ENCODE data around the gene NFE2L1.

Gene NFE2L1

DNA sequence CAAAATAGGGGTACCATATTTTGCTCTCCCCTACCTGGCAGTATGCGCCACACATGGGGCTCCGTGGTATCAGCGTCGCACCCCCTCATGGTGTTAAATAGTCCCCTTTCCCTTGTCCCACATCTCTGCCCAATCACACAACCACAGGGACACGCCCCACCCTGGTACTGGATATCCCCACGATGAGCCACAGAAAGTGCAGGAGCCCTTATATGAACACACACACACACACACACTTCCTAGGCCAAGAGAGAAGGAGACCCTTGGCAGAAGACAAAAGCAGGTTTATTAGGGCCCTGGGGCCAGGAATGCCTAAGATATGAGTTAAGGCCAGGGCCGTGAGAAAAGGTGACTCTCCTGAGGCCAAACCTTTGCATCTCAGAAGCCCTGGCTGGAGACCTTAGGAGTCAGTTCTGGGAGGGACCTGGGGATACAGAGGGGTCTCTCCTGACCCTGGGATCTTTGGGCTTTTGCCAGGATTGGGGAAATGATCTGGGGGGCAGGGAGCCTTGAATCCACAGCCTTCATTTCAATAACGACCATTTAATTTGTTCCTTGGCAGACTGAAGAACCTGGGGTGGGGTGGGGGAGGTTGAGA, 22.2 kb upstream of the NFE2L1 start:
- peak overlapping the region; percentile 76 for H3K27ac ChIP-seq (ENCODE audit: poor library complexity, severe bottlenecking)
- peaks cover 18% of the 10 kb centered on the region for H3K4me1 ChIP-seq (ENCODE audit: insufficient read depth, poor library complexity, severe bottlenecking)
- H3K9me3 ChIP-seq (ENCODE audit: severe bottlenecking) = no peaks in the 10 kb centered on the region
- H3K36me3 ChIP-seq (ENCODE audit: low read depth) = no peaks in the 10 kb centered on the region
- ATAC-seq (ENCODE audit: low read depth) (peak; percentile 15), DNase-seq (ENCODE audit: low spot score) (peak; percentile 79)
- H3K27me3 ChIP-seq (ENCODE audit: insufficient read depth, poor library complexity, severe bottlenecking) = no peaks in the 10 kb centered on the region
- peak overlapping the region; percentile 29 for H3K4me3 ChIP-seq (ENCODE audit: severe bottlenecking)
- TF ChIP-seq, protein P1, sequence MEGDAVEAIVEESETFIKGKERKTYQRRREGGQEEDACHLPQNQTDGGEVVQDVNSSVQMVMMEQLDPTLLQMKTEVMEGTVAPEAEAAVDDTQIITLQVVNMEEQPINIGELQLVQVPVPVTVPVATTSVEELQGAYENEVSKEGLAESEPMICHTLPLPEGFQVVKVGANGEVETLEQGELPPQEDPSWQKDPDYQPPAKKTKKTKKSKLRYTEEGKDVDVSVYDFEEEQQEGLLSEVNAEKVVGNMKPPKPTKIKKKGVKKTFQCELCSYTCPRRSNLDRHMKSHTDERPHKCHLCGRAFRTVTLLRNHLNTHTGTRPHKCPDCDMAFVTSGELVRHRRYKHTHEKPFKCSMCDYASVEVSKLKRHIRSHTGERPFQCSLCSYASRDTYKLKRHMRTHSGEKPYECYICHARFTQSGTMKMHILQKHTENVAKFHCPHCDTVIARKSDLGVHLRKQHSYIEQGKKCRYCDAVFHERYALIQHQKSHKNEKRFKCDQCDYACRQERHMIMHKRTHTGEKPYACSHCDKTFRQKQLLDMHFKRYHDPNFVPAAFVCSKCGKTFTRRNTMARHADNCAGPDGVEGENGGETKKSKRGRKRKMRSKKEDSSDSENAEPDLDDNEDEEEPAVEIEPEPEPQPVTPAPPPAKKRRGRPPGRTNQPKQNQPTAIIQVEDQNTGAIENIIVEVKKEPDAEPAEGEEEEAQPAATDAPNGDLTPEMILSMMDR (IDR thresholded peaks at IDR 0.05; ENCODE audit: poor library complexity, severe bottlenecking) = no peak

DNA sequence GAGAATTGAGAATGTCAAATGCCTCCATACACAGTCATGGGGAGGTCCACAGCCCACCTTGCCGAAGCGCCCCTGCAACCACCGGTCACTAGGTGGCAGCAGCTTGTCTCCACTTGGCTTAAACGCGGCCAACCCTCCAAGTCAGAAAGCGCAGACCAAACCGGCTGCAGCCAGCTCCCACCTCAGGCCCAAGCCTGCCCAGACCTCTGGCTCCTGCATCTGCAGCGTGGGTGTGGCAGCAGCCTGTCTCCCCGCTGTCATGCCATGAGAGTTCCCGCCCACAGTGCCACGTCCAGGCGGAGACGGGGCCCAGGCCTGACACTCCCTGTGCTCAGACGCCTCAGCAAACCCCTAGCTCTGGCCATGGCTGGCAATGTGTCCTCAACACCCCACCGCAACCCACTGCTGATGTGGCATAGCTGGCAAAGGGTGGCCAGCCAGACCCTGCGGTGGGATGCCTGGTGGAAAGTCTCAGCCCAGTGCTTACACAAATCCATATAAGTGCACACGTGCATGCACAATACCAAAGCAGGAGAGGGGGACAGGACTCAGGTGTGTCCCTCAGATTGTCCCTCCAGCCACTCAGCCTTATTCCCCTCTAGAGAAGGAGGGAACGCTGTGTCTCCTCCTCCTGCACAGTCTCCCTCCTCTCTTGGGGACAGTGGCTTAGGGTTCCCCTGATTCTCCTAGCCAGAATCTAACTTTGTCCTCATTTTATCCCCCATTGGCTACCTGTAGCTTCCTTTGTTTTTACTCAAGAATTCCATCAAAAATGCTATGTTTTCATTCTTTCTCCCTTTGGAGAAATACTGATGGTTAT, 21.4 kb upstream of the NFE2L1 start:
- H3K27me3 ChIP-seq (ENCODE audit: insufficient read depth, poor library complexity, severe bottlenecking) = no peaks in the 10 kb centered on the region
- ATAC-seq (ENCODE audit: low read depth) (peak; percentile 76), DNase-seq (ENCODE audit: low spot score) (peak; percentile 97)
- no peaks in the 10 kb centered on the region for H3K9me3 ChIP-seq (ENCODE audit: severe bottlenecking)
- no peaks in the 10 kb centered on the region for H3K36me3 ChIP-seq (ENCODE audit: low read depth)
- no peak overlapping the region for H3K4me3 ChIP-seq (ENCODE audit: severe bottlenecking)
- H3K27ac ChIP-seq (ENCODE audit: poor library complexity, severe bottlenecking) = peak overlapping the region; percentile 76
- TF ChIP-seq, protein P1 (IDR thresholded peaks at IDR 0.05; ENCODE audit: poor library complexity, severe bottlenecking) = peak; percentile 95
- H3K4me1 ChIP-seq (ENCODE audit: insufficient read depth, poor library complexity, severe bottlenecking) = peaks cover 18% of the 10 kb centered on the region

DNA sequence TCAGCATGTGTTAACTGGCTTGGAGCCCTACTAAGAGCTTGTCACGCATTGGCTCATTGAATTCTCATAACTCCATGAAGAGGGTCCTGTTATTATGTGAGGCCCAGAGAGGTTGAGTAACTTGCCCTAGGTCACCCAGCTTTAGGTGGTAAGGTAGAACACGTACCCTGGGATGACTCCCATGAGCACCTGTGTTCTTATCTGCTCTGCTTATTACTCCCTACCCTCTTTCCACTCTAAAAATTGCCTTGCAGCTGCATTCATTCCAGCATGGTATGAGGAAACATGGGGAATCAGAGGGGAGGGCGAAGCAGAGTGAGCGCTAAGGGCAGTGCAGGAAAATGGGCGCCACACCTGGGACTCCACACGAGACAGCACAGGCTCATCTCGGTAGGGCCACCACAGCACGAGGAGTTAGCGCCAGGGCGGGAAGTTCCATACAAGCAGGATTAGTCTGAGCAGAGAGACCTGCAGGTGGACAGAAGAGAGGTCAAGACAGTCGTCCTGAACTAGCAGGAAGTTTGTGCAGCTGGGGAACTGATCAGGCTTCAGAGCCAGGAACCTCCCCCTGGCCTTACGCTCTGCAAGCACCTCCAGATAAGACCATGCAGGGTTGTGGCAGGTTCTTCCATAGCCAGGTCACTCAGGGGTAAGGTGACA, 20.7 kb upstream of the NFE2L1 start:
- no peaks in the 10 kb centered on the region for H3K9me3 ChIP-seq (ENCODE audit: severe bottlenecking)
- ATAC-seq (ENCODE audit: low read depth) = no peak
- TF ChIP-seq, protein P1 (IDR thresholded peaks at IDR 0.05; ENCODE audit: poor library complexity, severe bottlenecking) = no peak

DNA sequence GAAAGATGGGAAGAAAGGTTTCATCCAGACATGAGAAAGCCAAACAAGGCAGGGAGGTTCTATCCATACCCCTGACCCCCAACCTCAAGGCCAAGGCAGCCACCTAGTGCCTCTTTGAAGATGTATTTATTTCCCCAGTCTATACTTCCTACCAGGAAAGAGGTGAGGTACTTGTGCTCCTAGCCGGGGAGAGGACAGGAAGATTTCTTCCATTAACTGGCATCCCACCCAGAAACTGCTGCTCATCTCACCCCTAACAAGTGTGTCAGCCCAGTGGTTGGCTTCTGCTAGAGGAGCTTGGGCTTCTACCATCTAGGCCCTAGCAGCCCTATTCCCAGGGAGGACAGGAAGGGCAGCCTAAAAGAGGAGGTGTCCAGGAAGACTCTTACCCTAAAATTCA, 19.4 kb upstream of the NFE2L1 start:
- DNase-seq (ENCODE audit: low spot score) (peak; percentile 16), ATAC-seq (ENCODE audit: low read depth) (no peak)
- no peak overlapping the region for H3K27ac ChIP-seq (ENCODE audit: poor library complexity, severe bottlenecking)
- TF ChIP-seq, protein P1 (IDR thresholded peaks at IDR 0.05; ENCODE audit: poor library complexity, severe bottlenecking) = no peak
- H3K27me3 ChIP-seq (ENCODE audit: insufficient read depth, poor library complexity, severe bottlenecking) = no peaks in the 10 kb centered on the region
- H3K4me3 ChIP-seq (ENCODE audit: severe bottlenecking) = no peak overlapping the region
- H3K4me1 ChIP-seq (ENCODE audit: insufficient read depth, poor library complexity, severe bottlenecking) = peaks cover 18% of the 10 kb centered on the region
- H3K36me3 ChIP-seq (ENCODE audit: low read depth) = no peaks in the 10 kb centered on the region
- H3K9me3 ChIP-seq (ENCODE audit: severe bottlenecking) = no peaks in the 10 kb centered on the region

More for the DNA sequence above, 20.7 kb upstream of the NFE2L1 start:
- peaks cover 18% of the 10 kb centered on the region for H3K4me1 ChIP-seq (ENCODE audit: insufficient read depth, poor library complexity, severe bottlenecking)
- H3K36me3 ChIP-seq (ENCODE audit: low read depth) = no peaks in the 10 kb centered on the region
- peak overlapping the region; percentile 76 for H3K27ac ChIP-seq (ENCODE audit: poor library complexity, severe bottlenecking)
- DNase-seq (ENCODE audit: low spot score) = peak; percentile 39
- H3K4me3 ChIP-seq (ENCODE audit: severe bottlenecking) = no peak overlapping the region
- H3K27me3 ChIP-seq (ENCODE audit: insufficient read depth, poor library complexity, severe bottlenecking) = no peaks in the 10 kb centered on the region
